ENCODE data around the gene UBE2J1.

UBE2J1 gene

DNA sequence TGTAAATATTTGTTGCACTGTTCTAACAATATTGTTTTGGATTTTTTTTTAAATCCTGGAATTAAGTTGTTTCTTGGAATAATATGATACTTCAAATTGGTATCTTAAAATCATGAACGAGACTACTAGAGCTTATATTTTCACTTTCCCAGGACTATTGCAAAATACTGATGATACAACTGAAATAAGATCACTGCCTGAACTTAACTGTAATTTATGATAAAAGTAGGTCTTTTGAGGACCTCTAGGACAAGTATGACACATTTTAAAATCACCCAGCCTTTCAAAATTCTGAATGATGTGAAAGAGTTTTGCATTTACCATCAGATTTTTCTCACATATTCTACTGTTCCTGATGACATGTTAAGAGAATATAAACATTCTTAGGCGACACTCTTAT is 8.6 kb upstream of the UBE2J1 start:
- DNase-seq: no peak

DNA sequence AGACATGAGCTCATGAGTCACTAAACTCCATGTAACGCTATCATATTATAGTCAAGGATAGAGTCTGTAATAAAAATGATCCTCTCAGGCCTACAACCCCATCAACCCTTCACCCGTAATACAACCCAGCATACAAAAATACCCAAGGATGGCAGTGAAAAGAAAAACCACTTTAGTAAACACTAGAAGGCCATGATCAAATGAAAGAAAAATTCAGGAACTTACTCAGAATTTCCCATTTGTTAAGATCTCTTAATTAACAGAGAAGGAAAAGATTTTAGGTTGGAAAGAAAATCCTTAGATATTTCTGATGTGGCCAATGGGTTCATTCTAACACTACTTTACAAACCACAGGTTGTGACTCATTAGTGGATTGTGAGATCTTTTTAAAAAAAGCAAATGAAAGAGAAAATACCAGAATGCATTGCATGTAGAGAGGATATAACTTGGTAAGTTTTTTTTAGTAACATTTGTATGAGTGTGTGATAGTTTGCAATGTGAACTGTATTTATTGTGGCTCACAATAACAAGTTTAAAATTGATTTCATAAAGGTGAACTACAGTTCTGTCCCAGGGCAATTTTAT is 8.0 kb upstream of the UBE2J1 start:
- DNase-seq: no peak

DNA sequence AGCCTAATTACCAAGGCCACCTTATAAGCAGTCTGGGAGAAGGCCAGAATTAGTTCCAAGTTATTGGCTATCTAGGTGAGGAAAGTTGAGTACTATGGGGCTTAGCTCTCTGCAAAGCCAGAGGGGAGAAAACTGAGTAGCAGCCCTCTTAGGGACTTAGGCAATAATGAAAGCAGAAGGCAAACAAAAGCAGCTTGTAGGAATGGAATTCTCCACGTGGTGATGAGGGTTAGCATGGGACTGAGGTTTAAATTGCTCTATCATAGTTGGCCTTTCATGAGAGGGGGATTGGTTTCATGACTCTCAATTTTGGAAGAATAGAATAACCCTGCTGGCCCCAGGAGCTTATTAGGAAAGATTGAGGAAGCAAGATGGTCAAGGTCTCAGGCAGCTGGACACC is 7.0 kb upstream of the UBE2J1 start:
- no peak for DNase-seq

DNA sequence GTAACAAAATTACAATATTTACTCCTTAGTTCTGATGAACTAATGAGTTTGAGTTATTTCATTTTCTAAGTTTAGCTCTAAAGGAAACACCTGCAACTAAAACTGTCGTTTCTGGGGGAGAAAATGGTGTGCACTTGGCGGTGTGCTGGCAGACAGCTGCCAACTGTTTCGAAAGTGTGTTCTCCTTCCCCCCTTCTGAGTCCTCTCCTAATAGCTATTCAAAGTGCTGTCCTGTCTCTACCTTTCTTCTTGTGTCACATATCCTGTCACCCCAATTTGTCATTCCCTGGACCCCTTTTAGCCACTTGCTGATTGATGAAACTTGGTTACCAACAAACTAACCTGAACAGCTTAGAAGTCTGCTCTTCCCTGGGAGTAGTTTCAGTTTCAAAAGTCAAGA is 4.9 kb upstream of the UBE2J1 start:
- no peak for DNase-seq

DNA sequence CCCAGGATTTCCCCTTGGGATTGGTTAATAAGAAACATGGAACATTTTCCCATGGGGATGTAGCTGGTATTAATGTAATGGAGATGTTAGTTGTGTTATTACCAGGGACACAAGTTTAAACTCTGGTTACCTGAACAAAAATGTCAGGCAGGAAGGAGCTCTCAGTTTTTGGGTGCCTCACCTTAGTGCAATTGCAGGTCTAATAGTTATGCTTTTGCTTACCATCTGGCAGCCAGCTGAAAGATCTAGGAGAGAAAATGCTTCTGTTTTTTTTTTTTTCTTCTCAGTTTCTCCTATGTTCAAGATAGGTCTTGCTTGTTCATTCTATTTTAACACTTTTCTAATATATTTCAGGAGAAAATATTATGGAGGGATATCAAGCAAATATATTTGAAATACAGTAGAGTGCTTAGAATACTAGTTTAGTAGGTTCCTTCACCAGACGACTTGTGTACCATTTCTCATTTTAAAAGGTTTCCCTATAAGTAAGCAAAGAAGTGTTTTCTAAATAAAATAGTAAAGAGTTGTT is 4.2 kb upstream of the UBE2J1 start:
- DNase-seq: no peak

DNA sequence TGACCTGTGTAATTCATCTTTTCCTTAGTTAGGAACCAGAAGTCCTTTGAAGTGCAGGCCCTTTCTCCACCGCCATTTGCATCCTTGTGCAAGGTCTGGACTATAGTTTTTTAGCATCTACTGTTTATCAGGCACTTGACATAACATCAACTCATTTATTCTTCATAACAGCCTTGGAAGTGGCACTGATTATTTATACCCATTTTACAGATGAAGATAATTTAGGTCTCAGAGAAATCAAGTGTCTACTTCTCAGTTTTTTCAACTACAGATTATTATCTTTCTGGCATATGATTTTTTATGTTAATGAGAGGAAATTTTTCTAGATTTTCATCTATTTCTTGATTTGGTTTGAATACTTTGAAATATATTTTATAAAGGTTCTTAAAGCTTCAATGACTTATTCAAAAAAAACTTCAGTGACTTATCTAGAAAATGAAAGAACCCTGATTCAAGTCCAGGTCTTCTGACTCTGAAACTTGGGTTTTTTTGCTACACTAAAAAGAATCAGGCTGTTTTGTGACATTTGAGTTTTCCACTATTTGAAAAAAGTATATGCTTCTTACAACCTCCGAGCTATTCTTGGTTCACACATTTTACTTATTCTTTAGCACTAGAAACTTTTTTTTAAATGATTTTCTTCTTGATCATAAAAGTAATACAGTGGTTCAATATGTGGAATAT is 3.1 kb upstream of the UBE2J1 start:
- DNase-seq: no peak

DNA sequence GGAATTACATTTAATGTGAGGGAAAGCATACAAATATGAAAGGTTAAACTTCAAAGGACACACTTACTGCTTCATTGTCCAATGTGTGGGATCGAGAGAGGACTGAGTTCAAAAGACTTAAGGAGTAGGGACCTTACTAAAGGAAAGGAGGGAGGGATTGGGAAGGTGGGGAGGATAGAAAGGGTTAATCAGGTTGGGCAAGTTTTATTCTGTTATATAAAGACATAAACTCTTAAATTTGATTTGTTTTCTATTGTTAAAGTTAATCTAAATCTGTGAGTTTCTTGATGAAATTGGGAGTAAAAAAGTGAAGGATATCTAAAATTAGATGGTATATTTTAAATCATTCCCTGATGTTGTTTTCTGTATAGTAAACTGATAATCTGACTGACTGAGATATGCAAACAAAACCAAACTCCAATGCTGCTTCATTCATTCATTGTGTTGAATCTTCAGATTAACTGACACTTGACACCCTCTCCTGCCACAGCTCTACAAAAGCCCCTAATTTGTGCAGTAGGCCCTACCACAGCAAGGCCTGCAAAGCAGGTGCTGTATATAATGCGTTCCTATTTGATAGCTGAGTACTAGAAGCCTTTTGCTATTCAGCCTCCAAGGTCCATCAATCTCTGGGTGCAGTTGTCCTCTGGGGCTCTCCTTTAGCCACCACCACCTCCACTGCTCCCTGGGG is 1.3 kb upstream of the UBE2J1 start:
- no peak for DNase-seq

DNA sequence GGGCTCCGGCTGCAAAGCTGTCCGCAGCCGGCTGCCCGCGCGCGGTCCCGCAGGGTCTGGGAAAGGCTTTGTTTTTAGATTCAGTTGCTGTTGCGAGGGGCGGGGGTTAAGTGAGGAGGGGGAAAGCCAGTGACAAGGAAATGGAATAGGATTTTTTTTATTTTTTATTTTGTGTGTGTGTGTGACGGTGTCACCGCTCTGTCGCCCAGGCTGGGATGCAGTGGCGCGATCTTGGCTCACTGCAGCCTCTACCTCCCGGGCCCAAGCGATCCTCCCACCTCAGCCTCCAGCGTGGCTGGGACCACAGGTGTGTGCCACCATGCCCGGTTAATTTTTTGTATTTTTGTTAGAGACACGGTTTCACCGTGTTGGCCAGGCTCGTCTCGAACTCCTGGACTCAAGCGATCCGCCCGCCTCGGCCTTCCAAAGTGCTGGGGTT is 615 bp upstream of the UBE2J1 start:
- no peak for DNase-seq

DNA sequence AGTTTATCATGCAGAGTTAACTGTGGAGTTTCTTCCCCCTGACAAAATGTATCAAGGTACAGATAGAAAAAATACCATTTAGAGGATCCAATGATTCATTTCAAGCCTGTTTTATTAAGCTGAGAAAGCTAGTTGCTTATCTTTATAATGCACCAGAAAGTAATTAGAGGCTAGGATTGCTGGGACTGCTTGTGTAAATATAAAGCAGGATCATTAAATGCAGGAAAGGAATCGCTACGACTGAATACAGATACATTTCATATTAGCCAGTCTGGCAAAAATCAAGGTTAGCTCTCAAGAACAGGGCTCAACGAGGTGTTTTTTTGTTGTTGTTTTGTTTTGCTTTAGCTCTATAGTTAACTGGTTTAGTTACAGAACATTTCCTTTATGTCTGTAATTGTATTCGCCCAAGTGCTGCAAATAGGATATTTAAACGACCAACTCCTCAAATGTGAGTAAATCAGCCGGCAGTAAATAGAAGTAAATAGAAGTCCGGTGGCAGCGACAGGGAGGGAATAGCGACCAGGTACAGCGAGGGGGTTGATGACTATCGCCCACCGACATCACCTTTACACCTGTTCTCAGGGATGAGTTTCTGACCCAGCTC is 748 bp downstream of the UBE2J1 start:
- DNase-seq: no peak

DNA sequence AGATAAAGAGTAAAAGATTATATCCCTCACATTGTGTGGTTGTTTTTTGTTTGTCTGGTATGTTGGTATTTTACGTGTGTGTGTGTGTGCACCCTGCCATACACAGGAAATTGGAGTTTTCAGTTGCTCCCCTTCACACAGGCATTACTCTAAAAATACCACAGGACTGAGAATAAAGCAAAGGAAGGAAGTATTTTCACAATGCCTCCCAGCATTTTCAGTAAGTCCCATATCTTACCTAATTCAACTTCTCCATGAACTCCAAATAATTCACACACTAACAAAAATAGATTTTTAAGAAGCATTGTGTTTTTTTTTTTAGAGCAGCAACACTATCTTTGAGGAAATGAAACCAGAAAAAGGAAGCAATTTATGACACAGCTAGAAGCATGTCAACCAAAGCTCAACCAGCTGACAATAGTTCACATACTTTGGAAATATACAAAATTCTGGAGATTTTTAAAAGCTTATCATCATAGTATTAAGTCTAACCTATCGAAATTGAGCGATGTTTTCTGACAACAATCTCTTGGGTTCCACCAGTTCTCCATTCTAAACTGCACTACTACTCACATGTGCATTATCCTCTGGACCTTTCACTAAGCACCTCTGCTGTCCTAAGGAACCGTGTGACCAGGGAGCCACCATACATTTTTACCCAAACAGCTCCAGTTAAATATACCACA is 2.1 kb downstream of the UBE2J1 start:
- no peak for DNase-seq

DNA sequence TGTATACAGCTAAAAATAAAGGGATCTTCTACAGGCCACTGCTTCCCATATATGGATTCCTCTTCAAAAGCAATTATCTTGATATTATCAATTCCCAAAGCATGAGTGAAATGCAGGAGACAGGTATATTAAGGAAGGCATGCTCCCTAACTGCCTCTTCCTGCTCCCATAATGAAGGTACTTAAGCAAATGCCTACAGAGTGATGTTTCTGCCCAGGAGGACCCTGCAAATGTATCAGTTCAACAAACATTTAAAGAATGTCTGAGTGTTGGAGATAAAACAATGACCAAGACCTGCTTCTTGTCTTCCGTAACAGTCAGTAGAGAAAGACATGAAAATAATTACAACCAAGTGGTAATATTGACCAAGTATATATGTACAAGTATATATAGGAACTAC is 4.2 kb downstream of the UBE2J1 start:
- no peak for DNase-seq

DNA sequence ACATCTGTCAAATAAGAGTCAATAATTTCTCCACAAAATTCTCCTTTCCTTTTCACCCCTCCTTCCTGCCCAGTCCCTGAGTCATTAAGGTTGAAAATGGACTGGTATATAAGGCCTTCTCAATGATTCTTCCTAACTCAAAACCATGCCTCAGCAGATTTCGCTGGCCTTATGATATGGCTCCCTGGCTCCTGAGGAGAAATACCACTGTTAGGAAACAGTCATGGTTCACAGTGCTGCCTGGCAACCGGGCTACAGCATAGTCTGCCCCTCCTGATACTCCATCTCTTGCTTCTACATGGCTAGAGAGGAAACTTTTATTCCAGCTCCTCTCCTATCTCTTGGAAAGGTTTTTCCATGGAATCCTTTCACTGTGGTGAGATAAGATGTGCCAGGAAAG is 4.7 kb downstream of the UBE2J1 start:
- no peak for DNase-seq

DNA sequence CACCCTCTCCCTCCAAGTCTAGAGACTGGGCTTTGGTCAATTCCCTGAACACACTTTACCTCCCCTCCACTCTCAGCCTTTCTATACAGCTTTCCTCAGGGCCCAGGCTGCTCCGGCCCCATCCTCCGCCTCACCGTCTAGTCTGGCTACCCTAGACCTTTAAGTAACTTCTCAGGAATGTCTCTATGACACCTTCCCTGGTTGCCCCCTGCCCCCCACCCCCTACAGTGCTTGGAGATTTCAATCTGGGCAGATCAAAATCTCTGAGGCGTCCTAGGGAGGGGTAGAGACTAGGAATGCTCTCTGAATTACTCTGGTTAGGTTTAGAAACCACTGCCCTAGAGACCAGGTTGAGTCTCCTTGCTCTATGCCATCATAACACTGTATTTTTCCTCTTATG is 6.1 kb downstream of the UBE2J1 start:
- DNase-seq: no peak

DNA sequence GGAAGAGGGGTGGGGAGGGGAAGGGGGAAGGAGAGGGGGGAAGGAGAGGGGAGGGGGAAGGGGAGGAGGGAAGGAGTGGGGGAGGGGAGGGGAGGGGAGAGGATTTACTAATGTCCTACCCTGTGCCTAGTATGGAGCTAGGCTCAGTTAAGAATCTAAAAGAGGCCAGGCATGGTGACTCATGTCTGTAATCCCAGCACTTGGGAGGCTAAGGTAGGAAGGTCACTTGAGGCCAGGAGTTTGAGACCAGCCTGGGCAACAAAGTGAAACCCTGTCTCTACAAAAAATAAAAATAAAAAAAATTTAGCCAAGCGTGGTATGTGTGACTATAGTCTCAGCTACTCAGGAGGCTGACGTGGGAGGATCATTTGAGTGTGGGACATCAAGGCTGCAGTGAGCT is 13.0 kb downstream of the UBE2J1 start:
- DNase-seq: no peak

DNA sequence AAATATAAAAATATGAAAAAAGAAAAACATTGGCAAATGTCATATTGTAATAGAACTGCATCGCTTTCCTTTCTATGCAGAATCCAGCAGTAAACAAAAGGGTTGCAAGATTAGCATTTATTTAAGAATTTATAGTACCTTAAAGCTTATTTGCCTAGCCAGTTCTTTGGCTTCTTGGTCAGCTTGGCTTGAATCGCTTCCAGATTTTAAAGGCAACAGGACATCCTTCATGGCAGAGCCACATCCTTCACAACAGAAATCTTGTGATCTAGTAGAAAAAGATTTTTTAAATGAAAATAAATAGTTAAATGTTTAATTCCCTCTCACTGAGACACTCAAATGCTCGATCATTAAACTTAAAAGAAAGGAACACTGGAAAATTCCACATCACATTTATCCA is 17.4 kb downstream of the UBE2J1 start:
- no peak for DNase-seq

DNA sequence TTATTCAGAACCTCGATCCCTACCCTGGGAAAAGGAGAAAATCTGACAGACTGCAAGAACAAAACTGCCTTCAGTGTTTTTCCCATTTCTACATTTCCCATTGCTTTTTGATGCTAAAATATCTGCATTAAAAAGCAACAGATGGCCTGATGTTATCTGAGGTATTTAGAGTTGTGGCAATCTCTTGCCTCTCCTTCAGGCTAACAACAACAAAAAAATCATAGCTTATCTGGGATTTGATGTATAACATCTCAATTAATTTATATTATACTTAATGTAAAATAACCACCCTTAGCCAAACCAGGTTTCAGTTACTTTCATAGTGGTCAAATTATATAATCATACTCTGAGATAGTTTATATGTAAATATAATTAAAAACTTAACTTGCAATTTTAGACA is 21.6 kb downstream of the UBE2J1 start:
- no peak for DNase-seq

DNA sequence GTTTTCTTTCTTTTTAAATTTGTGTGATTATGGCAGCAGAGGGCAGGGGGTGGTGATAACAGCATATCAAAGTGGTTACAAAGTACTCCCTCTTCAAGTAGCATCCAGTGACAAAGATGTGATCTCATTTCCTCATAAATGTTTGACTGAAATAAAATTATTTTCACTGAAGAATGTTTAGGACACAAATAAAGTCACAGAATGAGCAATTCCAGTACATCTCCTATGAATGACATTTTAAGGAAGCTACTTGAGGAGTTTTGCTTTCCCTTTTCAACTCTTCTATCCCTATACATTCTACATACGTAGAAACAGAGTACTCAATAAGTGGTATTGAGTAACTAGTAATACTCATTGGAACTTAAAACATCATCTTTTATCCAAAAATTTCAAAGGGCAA is 23.5 kb downstream of the UBE2J1 start:
- no peak for DNase-seq

DNA sequence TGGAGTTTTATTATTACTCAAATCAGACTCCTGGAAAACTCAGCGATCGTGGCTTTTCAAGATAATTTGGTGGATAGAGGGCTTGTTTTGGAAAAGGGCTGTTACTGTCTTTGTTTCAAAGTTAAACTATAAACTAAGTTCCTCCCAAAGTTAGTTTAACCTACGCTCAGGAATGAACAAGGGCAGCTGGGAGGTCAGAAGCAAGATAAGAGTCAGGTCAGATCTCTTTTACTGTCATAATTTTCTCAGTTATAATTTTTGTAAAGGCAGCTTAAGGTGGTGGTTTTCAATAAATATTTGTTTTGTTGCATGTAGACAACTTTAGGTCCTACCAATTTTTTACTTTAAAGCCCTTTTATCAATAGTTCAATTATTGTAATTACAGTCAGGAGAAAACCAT is 28.2 kb downstream of the UBE2J1 start:
- no peak for DNase-seq

DNA sequence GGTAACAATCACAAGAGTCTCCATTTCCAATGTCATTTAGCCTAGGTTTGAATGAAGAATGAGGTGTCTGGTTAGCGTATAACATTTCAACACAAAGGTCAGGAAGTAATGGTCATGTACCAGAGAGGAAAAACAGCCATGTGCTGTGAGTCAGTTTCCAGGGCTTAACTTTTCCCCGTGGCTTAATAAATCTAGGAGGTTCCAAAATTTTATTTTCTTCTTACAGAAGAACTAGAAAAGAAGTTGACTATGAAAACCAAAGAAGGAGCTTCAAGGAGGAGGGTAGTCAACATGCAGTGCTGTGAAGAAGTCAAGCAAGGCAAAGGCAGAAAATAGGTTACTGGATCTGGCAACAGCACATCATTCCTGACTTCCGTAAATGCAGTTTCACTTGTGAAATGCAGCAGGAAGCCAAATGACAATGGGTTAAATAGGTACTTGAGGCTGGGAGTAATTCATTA is 29.0 kb downstream of the UBE2J1 start:
- no peak for DNase-seq

DNA sequence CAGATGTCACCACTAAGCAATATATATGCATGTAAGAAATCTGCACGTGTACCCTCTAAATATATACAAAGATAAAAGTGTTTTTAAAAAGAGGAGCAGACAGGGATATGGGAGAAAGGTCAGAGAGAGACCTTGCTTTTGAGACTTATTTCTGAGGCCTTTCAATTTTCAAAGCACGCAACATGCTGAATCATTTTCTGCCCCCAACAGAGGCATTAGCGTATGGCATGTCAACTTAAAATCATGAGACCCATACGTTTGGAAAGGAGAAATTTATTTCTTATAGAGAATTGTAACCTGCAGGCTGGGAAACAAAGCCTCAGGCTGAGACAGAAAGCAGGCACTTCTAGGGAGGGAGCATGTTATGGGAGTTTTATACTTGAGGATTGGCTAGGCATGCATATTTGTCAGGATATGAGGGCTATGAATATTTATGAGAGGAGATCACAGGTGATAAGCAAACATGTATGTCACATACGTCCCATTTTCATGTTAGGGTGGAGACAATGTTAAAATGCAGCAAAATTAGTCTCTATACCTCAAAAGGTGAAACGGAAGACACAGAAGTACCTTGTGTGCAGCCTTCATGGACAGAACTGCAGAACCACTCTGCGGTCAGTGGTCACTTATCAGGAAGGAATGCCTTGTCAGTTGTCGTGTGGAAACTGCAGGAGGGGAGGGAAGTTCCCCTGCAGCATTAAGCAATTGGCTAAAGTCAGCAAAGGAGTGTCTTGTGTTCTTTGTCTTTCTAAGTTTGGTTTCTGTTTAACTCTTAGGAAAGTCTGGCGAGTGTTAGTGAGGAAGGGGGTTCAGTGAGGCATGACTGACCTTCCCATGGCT is 31.2 kb downstream of the UBE2J1 start:
- DNase-seq: no peak

DNA sequence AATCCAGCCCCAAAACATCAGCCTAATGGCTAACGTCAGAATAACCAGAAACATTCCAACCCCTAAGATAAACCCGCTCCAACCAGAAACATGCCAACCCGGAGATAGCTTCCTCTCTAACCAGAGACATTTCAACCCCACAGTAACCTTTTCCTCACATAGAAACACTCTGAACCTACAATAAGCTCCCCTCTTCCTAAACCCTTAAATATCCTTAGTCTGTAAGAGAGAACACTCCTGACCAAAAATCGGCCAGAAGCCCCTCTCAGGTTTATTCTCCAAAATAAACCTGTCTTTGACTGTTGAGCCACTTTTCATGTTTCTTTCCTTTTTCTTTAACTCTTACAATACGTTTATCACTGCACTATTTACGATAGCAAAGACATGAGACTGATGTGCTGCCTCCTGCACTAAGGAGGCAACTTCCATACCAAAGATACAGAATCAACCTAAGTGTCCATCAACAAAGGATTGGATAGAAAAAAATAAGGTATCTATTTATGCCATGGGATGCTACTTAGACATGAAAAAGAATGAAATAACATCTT is 32.4 kb downstream of the UBE2J1 start:
- DNase-seq: no peak

DNA sequence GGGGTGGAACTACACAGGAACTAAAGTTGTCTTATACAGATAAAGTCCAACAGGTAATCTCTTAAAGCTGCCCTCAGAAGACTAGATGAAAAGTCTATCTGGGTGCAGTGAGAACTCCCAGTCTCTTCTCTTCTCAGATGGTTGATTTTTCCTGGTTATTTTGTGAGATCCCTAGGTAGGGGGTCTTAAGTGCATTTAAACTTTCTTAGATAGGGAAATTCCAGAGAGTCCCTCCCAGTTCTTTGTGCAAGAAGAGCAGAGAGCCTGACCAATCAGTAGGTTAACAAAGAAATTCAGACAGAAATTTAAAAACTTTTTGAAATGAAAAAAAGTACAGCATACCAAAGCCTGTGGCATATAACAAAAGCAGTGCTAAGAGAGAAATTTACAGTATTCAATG is 35.5 kb downstream of the UBE2J1 start:
- no peak for DNase-seq
